Endodermal cell (in vitro differentiated cells): ENCODE data around the gene PEDS1. TPM values are rescaled to one million over a fixed set of nuclear protein-coding genes. Genes with fewer than 3 reads are reported as not detected.

Experiments used
- DNase-seq: peaks from one replicate; pipeline ENCODE4 v3.0.0-alpha.2; 2017
- H3K27ac ChIP-seq: 2 replicates; pipeline ENCODE4 v1.5.1; 2013; ENCODE audit warnings: mild to moderate bottlenecking, low read depth, low read length, moderate library complexity
- H3K27me3 ChIP-seq: 2 replicates; pipeline ENCODE4 v1.6.1; 2013; ENCODE audit warnings: mild to moderate bottlenecking, low read length, moderate library complexity; ENCODE audit not compliant: insufficient read depth, control insufficient read depth, poor library complexity, severe bottlenecking
- H3K36me3 ChIP-seq: 2 replicates; pipeline ENCODE4 v1.7.0; 2013; ENCODE audit warnings: mild to moderate bottlenecking, low read length, moderate library complexity; ENCODE audit not compliant: control insufficient read depth, insufficient read depth
- H3K4me1 ChIP-seq: one replicate; pipeline ENCODE4 v1.7.0; 2013; ENCODE audit warnings: low read length; ENCODE audit not compliant: control insufficient read depth, insufficient read depth
- H3K4me3 ChIP-seq: 2 replicates; pipeline ENCODE4 v1.5.1; 2013; ENCODE audit warnings: mild to moderate bottlenecking, low read length, moderate library complexity
- H3K9ac ChIP-seq: 2 replicates; pipeline ENCODE4 v1.6.1; 2013; ENCODE audit warnings: mild to moderate bottlenecking, low read length, moderate library complexity; ENCODE audit not compliant: poor library complexity, severe bottlenecking; ENCODE audit errors: extremely low read depth
- H3K9me3 ChIP-seq: 2 replicates; pipeline ENCODE4 v1.6.1; 2013; ENCODE audit warnings: mild to moderate bottlenecking, low read length, moderate library complexity; ENCODE audit not compliant: control insufficient read depth
- H3K27ac Mint-ChIP-seq: 2 replicates; pipeline ENCODE4 v1.8.0; 2020; ENCODE audit warnings: mixed read lengths
- H3K27me3 Mint-ChIP-seq: 2 replicates; pipeline ENCODE4 v1.8.0; 2021; ENCODE audit warnings: mild to moderate bottlenecking, mixed read lengths; ENCODE audit not compliant: insufficient read depth
- H3K36me3 Mint-ChIP-seq: 2 replicates; pipeline ENCODE4 v1.8.0; 2020; ENCODE audit warnings: low read depth, mixed read lengths
- H3K4me1 Mint-ChIP-seq: 2 replicates; pipeline ENCODE4 v1.8.0; 2020; ENCODE audit warnings: mixed read lengths
- H3K4me3 Mint-ChIP-seq: 2 replicates; pipeline ENCODE4 v1.8.0; 2020; ENCODE audit warnings: mild to moderate bottlenecking, moderate library complexity, mixed read lengths
- H3K9me3 Mint-ChIP-seq: 2 replicates; pipeline ENCODE4 v1.8.0; 2020; ENCODE audit warnings: mild to moderate bottlenecking, mixed read lengths
- WGBS, 2 experiments: methylation state at CpG; one replicate each; pipeline versions ENCODE4 v1.1.5 to v1.1.7; 2013; ENCODE audit warnings: missing lambda C conversion rate in 2 of 2, mixed read lengths in 1 of 2; ENCODE audit not compliant: insufficient coverage in 1 of 2, insufficient read length in 1 of 2; 5-methylcytosine and 5-hydroxymethylcytosine counted together
- total RNA-seq, 2 donors: library from RNA; stranded (reverse); fragmentation: NEBNext Ultra II Directional in 1 of 2; extraction: Animal tissue kit (Norgen Biotek cat#: 25700) in 1 of 2; gene quantifications; 2 replicates in 1 of 2; 3 replicates in 1 of 2; pipeline ENCODE4 v1.2.1, GENCODE V29; 2021
- TF ChIP-seq, protein P1 (sequence below): fragments of 200-600 bp; sonication (generic); conservative IDR thresholded peaks from 2 replicates; pipeline ENCODE4 v1.5.0; 2021; ENCODE audit warnings: antibody characterized with exemption, mild to moderate bottlenecking

The PEDS1 gene
- total RNA-seq, 2 donors from 2014 or later, result 28.0 to 30.9 TPM

DNA sequence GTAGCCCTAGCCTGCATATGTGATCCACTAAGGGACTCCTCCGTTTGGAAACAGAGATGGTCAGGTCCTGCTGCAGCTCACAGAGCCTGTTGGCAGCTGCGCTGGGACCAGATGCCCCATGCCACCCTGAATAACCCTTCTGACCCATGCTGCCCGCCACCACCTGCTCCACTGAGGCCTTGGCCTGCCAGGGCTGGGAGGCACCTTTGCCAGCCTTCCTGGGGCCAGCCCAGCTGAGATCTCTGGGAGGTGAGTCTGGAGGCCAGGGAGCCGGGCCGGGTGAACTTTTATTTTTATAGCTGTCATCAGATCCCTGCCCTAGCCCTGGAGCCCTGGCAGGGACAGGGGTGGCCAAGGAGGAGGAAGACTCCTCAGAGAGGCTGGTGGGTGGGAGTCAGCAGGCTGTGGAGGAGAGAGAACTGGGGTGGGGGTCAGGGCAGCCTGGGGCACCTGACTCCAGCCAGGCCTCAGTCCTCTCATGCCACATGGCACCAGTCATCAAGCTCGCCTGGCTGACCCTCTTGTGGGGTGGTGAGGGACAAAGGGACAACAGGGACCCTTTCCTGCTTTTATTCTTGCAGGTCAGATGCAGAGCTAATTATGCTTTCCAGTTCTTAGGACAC is 47.1 kb upstream of the PEDS1 start:
- peak; percentile 43 for DNase-seq
- H3K27ac ChIP-seq, result no peak overlapping the region
- H3K4me1 ChIP-seq, result peaks cover 9% of the 10 kb centered on the region
- 84 to 91% methylated on average over 4 to 6 of the region's 6 CpGs for WGBS, 2 experiments
- Mint-ChIP-seq H3K27ac (no peak overlapping the region), H3K9me3 (peaks cover 34% of the 10 kb centered on the region), H3K36me3 (peaks cover 3% of the 10 kb centered on the region), H3K27me3 (no peaks in the 10 kb centered on the region), H3K4me1 (peaks cover 14% of the 10 kb centered on the region), H3K4me3 (no peak overlapping the region)
- H3K9me3 ChIP-seq, result peaks cover 18% of the 10 kb centered on the region
- no peak overlapping the region for H3K9ac ChIP-seq
- no peaks in the 10 kb centered on the region for H3K36me3 ChIP-seq
- no peak overlapping the region for H3K4me3 ChIP-seq
- H3K27me3 ChIP-seq, result no peaks in the 10 kb centered on the region
- TF ChIP-seq, protein P1, sequence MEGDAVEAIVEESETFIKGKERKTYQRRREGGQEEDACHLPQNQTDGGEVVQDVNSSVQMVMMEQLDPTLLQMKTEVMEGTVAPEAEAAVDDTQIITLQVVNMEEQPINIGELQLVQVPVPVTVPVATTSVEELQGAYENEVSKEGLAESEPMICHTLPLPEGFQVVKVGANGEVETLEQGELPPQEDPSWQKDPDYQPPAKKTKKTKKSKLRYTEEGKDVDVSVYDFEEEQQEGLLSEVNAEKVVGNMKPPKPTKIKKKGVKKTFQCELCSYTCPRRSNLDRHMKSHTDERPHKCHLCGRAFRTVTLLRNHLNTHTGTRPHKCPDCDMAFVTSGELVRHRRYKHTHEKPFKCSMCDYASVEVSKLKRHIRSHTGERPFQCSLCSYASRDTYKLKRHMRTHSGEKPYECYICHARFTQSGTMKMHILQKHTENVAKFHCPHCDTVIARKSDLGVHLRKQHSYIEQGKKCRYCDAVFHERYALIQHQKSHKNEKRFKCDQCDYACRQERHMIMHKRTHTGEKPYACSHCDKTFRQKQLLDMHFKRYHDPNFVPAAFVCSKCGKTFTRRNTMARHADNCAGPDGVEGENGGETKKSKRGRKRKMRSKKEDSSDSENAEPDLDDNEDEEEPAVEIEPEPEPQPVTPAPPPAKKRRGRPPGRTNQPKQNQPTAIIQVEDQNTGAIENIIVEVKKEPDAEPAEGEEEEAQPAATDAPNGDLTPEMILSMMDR, result no peak

DNA sequence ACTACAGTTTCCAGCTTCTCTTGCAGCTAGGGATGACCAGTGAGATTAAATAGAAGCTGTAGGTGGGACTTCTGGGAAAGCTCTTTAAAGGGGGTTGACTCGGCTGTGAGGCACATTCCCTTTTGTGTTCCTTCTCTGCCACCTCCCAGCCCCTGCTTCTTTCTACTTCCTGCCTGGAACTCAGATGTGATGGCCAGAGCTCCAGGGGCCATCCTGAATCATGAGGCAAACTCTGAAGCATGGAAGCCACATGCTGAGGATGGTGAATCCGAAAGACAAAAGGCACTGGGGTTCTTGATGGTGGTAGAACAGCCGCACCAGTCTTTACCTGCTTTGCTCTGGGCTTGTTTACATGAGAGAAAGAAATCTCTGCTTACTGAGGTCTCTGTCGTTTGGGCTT is 46.2 kb upstream of the PEDS1 start:
- H3K27me3 ChIP-seq, result no peaks in the 10 kb centered on the region
- peaks cover 3% of the 10 kb centered on the region for H3K36me3 Mint-ChIP-seq
- H3K4me1 Mint-ChIP-seq, result peaks cover 22% of the 10 kb centered on the region
- H3K27me3 Mint-ChIP-seq, result no peaks in the 10 kb centered on the region
- TF ChIP-seq, protein P1, result no peak
- H3K9me3 ChIP-seq, result peaks cover 18% of the 10 kb centered on the region
- peaks cover 11% of the 10 kb centered on the region for H3K4me1 ChIP-seq
- H3K4me3 ChIP-seq, result no peak overlapping the region
- peak; percentile 68 for DNase-seq
- no peak overlapping the region for H3K4me3 Mint-ChIP-seq
- H3K9ac ChIP-seq, result no peak overlapping the region
- H3K27ac ChIP-seq, result no peak overlapping the region
- H3K27ac Mint-ChIP-seq, result no peak overlapping the region
- WGBS, 2 experiments, result 68 to 84% methylated on average over 3 to 4 of the region's 4 CpGs
- no peaks in the 10 kb centered on the region for H3K36me3 ChIP-seq
- peaks cover 34% of the 10 kb centered on the region for H3K9me3 Mint-ChIP-seq

DNA sequence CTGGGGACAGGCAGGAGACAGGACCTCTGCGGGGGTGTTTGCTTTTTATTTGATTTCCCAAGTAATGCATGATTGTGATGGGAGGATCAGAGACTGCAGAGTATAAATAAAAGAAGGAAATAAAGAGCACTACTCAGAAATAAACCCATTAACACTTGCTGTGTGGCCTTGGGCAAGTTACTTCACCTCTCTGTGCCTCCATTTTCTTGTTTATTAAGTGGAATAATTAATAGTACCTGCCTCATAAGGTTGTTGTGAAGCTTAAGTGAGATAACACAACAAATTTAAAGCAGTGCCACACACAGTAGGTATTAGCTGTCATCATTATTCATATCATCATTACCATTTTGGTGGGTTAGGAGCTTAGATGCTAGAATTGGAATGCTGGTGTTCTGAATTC is 45.2 kb upstream of the PEDS1 start:
- WGBS, 2 experiments, result 80% methylated on average over 1 of the region's 1 CpG; no CpG with 5 or more reads in 1 of the 2 experiments
- peaks cover 12% of the 10 kb centered on the region for H3K9me3 ChIP-seq
- TF ChIP-seq, protein P1, result no peak
- H3K36me3 ChIP-seq, result no peaks in the 10 kb centered on the region
- Mint-ChIP-seq H3K4me1 (peaks cover 32% of the 10 kb centered on the region), H3K4me3 (no peak overlapping the region), H3K27ac (no peak overlapping the region), H3K36me3 (peaks cover 3% of the 10 kb centered on the region), H3K9me3 (peaks cover 24% of the 10 kb centered on the region), H3K27me3 (no peaks in the 10 kb centered on the region)
- no peaks in the 10 kb centered on the region for H3K27me3 ChIP-seq
- DNase-seq, result no peak
- no peak overlapping the region for H3K4me3 ChIP-seq
- peaks cover 21% of the 10 kb centered on the region for H3K4me1 ChIP-seq
- H3K9ac ChIP-seq, result no peak overlapping the region
- H3K27ac ChIP-seq, result no peak overlapping the region
